ENCODE results near the gene PRPSAP2.

DNA sequence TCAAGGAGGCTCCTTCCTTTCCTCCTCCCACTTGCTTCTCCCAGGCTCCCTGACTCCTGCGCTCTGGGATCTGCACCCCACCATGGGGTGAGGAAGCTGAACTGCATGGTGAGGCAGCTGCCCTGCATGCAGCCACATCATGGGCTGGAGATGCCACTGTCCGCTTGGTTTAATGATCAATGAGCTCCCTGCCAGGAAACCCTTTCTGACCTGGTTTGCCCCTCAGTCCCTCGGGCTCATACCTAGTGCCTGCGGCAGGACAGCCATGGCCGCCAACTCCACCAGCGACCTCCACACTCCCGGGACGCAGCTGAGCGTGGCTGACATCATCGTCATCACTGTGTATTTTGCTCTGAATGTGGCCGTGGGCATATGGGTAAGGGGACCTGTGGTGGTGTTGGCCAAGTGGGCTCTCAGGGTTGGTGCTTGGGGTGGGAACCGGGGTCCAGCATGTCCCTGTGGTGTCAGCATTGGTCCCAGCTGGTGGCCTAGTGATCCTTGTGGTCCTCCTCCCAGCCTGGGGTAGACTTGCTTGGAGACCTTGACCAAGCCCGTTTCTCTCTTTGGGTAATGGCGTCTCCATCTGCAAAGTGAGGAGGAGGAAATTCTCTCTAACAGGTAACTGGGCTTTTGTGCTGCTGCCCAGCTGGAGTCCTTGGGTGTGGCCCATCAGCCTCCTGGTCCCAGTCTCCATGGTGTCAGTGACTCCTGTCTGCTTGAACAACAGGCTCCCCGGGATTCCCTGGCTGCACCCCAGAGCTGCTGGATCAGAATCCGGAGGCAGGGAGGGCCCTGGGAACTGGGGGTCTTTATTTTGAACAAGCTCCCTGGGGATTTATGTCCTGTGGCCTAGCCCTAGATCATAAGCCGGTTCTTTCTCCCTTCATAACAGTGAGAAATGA, 94.3 kb downstream of the PRPSAP2 start, which contains the start of gene SLC5A10:
- TF ChIP-seq EZH2phosphoT487 (IDR thresholded peaks at IDR 0.05; ENCODE audit: low read depth): no peak
- TF ChIP-seq, protein P1, sequence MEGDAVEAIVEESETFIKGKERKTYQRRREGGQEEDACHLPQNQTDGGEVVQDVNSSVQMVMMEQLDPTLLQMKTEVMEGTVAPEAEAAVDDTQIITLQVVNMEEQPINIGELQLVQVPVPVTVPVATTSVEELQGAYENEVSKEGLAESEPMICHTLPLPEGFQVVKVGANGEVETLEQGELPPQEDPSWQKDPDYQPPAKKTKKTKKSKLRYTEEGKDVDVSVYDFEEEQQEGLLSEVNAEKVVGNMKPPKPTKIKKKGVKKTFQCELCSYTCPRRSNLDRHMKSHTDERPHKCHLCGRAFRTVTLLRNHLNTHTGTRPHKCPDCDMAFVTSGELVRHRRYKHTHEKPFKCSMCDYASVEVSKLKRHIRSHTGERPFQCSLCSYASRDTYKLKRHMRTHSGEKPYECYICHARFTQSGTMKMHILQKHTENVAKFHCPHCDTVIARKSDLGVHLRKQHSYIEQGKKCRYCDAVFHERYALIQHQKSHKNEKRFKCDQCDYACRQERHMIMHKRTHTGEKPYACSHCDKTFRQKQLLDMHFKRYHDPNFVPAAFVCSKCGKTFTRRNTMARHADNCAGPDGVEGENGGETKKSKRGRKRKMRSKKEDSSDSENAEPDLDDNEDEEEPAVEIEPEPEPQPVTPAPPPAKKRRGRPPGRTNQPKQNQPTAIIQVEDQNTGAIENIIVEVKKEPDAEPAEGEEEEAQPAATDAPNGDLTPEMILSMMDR (IDR thresholded peaks at IDR 0.05; ENCODE audit: low read depth, low read length): no peak

Data from OCI-LY3 (cell line).